Activated naive CD8-positive, alpha-beta T cell treated with anti-CD3 and anti-CD28 coated beads, Interleukin-2, amount 50 U/mL, for 16 hours (primary cell): Measurements from ENCODE around the gene SLC1A7.

ENCODE experiments used
- DNase-seq: peaks from one replicate; pipeline ENCODE4 v3.0.0-alpha.2; 2020; ENCODE audit warnings: low read depth, low spot score

The SLC1A7 gene

DNA sequence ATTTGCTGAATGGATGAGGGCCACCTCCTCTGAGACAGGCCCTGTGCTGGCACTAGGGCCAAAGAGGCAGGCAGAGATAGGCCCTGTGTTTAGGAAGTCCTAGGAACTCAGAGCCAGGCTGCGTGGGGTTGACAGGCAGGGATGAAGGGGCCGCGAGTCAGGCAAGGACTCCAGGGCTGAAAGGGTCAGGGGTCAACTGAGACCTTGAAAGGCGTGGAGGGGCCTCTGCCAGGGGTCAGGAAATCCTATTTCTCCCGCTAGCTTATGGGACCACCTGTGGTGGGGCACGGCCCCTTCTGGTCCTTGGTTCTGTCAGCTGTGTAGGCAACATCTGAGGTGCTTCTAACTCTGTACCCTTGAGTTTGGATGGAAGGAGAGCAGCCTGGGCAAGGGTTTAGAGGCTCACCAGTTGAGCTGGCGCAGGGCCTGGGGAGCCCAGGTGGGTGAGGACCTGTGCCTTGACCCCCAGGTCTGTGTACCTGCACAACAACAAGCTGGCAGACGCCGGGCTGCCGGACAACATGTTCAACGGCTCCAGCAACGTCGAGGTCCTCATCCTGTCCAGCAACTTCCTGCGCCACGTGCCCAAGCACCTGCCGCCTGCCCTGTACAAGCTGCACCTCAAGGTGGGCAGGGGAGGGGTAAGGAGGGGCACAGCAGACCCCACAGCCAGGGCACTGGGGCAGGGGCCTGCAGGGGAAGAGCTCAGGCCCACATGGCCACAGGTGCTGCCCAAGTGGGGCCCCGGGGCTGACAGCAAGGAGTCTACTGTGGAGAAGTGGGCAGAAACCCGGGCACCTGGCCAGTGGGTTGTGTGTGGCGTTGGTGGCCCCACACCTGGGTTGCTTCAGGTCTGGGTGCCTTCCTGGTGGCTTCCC lies 65.5 kb downstream of the SLC1A7 start:
- no peak for DNase-seq

DNA sequence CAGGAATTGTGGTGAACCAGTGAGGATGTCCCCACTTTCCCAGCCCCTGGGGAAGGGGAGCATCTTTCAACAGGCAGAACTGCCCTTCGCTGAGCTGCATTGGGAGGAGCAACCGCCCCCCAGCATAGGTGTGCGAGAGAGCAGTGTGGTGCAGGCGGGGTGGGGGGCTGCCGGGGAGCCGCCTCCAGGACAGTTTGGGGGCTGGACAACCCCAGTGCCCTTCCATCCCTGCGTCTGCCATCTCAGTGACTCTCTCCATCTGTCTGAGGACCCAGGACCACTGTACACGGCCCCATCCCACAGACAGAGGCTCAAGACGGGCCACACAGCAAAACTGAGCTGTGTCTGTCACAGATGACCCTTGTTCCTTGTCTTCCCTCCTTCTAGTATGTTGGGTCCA lies 66.3 kb downstream of the SLC1A7 start:
- DNase-seq, result no peak

DNA sequence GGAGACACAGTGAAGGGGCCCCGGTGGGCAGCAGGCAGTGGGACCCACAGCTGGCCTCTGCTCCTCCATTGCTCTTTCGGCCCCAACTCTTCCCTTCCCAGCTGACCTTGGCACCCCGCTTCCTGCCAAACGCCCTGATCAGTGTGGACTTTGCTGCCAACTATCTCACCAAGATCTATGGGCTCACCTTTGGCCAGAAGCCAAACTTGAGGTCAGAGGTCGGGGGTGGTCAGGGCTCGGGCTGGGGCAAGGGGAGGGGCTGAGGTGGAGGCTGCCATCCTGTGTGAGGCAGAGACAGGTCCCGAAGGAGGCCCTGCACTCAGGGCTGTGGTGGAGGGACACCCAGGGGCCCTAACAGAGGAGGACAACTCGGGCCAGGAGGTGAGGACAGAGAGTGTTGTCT lies 66.7 kb downstream of the SLC1A7 start:
- no peak for DNase-seq

DNA sequence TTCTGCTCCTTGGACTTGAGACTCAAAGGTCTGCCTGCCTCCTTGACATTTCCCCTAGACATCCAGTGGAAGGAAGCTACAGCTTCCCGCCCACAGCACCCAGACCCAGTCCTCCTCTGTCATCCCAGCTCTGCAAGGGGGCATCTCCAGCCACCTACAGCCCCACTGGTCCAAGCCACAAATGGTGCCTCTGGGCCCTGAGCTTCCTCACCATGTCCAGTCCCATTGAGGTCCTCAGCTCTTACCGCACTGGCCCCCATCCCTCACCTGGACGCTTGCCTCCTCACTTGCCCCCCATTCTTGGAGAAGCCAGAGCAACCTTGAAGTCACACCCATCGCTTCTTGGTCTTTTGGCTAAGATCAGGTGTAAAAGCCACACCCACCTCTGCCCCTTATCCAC lies 67.2 kb downstream of the SLC1A7 start:
- DNase-seq, result no peak

DNA sequence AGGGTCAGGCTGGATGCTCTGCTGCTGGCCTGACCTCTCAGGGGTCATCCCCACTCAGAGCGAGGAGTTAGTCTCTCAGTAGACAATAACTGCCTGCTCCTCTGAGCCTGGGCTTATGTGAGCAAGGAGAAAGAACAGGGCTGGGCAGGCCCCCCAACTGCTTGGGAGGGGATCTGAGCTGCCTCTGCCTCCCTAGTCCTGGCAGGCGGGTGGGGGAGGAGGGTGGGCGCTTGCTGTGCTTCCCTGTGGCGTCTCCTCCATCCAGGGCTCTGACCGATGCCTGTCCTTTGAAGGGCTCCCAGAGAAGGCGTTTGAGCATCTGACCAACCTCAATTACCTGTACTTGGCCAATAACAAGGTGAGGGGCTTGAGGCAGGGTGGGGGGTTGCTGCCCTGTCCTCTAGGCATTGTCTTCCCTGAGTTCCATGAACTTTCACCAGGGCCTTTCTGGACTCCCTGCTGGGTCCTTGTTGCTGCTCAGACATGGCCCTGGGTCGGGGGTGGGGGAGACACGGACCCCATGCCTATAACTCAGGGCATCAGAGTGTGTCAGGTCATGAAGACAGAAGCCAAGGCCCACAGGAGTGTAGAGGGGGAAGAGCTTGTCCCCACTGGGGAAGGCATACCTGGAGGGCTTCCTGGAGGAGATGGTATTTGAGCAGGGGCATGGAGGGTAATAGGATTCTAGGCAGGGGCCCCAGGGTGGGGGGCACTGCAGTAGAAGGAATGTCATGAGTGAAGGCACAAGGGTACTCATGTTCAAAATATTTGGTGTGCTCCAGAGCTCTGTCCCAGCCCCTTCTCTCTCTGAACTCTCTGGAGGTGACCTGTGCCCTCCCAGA lies 67.9 kb downstream of the SLC1A7 start:
- DNase-seq, result no peak

DNA sequence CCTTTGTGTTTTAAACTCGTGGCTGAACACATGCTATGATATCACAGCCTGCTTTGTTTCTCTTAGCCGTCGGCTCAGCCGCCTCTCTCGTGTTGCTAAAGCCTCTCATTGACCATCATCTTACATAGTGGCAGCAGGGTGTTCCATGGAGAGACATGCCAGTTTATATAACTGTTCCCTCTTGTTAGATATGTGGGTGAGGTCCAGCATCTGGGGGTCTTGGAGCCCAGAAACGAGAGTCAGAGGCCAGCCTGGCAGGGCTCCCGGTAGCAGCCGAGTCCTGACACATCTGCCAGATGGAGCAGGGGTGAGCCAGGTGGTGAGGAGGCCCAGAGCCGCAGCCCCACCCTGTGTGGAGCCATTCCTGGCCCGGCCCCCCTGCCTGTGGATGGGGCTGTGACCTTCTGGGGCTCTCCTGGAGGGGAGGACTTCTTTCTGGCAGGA lies 68.5 kb downstream of the SLC1A7 start:
- DNase-seq, result no peak

DNA sequence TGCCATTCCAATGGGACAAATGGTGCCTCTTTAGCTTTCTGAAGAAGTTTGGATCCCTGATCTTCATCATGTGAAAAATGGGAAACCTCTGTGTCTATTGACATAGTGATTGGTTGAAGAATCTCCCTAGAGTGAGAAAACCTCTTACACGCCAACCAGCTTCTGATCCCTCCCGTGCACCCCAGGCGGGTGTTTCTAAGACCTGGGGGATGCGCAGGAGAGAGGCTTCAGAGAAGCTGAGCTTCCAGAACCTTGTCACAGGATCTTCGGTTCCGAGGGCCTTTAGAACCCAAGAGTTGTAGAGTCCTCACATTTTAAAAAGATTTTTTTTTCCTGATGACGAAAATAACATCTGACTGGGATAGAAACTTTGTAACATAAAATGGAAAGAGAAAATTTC lies 69.2 kb downstream of the SLC1A7 start:
- no peak for DNase-seq

DNA sequence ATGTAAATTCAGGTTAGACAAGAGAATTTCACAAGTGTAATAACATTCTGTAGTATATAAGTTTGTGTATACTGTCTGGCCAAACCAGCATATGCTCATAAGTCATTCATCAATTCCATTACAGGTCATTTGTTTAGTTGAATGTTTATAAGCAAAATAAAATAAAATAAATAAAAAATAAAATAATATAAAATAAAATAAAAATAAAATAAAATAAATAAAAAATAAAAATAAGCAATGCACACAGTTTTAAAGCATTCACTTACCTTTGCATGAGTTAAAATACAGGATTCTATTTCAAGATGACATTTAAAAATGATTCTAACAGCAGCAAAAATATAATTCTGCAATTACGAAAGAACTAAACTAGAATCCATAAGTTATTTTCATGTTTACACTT lies 70.5 kb downstream of the SLC1A7 start:
- DNase-seq, result no peak

DNA sequence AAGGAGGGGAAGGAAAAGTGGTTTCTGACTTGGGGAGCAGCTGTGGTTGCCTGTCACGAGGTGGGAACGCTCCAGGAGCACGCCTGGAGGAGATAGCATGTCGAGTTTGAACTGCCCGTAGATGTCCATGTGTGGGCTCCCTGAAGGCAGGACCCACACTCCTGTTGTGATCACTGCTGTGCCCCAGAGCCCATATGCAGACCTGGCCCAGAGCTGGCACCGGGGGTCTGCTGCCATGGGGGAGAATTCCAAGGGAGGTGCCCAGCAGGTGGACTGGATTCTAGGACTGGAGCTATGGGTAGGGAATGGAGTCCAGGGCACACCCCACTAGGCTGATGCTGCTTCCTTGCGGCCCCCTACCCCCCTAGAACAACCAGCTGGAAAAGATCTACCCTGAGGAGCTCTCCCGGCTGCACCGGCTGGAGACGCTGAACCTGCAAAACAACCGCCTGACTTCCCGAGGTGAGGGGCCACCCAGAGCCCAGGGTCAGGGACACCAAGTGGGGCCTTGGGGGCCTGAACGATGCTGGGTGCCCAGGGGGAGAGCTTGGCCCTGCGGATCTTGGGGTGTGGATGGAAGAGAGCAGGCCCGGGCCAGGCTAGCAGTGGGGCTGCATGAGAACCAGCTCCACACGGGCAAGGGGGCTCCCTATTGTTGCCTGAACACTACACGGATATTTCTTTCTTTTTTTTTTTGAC lies 71.1 kb downstream of the SLC1A7 start:
- DNase-seq, result no peak

DNA sequence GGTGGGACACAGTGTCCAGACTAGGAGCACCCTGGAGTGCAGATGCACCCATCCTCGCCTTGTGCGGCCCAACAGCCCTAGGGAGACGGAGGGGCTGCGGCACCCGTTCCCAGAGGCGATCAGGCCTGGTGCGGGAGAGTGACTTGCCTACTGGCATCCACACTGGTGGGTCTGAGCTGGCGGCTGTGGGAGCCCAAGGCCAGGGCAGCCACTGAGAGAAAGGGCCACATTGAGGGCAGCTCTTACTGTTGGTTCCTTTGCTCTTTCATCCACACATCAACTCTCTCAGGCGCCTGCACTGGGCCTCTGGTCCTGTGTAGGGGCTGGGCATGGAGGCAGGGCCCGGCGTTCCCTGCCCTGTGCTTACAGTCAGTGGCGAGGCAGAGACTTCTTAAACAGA lies 71.8 kb downstream of the SLC1A7 start:
- DNase-seq, result no peak

DNA sequence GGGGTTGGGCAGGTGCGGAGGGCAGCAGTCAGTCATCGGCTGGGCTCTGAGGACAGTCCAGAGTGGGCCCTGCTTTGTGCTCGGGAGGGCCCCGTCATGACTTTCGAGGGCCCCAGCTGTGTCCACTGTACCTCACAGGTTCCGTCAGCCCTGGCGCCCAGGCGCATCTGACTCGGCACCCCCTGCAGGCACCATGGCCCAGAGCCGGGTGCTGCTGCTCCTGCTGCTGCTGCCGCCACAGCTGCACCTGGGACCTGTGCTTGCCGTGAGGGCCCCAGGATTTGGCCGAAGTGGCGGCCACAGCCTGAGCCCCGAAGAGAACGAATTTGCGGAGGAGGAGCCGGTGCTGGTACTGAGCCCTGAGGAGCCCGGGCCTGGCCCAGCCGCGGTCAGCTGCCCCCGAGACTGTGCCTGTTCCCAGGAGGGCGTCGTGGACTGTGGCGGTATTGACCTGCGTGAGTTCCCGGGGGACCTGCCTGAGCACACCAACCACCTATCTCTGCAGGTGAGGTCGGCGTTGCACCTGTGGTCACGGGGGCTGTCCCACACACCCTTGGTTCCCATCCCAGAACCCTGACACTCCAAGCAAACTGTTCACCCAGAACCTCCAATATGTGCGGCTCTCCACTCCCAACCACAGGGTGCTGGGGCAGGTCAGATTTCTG lies 72.6 kb downstream of the SLC1A7 start:
- no peak for DNase-seq

DNA sequence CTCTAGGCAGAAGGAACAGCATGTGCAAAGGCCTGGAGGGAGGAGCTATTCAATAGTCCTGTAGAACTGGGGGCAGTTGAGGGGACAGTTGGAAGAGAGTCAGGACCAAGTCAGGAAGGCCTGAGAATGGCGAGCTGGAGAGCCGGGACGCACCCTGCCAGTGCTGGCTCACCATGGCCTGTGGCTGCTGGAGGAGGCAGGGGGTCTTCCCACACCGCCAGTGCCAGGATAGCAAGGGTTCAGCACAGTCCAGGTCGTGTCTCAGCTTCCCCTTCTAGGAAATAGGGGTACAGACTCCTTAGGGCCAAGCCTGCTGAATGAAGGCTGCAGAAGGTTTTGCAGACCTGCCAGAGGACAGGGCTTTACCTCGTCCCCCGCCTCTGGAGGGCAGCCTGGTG lies 73.2 kb downstream of the SLC1A7 start:
- DNase-seq, result no peak

DNA sequence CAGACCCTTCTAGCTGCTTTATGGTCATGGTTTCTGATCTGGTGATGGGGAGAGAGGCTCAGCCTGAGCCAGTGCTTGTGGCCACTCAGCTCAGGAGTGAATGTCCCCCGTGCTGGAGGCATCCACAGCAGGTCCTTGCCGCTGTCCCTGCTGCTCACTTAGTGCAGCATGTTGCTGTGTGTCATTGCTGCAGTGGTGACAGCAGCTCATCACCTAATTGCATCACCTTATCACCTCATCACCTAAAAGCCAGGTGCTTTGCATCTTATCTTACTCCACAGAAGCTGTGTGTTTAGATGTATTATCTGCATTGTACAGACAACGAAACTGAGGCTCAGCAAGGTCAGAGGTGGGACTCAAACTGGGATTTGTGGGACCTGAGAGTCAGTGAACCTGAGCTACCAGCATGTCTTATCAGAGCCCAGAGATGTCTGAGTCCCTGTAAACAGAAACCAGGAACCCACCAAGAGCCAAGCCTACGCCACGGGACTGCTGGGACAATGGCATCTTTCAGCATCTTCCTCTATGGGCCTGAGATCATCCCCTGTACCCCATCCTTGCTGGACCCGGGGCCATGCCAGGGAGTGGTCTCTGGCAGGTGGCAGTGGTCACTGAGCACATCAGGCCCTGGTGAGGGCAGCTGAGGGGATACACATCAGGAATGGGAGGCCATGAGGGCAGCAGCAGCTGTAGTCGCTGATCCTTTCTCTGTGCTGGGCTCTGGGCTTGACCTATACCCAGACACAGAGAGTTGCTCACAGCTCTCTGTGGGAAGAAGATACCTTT lies 73.9 kb downstream of the SLC1A7 start:
- no peak for DNase-seq

DNA sequence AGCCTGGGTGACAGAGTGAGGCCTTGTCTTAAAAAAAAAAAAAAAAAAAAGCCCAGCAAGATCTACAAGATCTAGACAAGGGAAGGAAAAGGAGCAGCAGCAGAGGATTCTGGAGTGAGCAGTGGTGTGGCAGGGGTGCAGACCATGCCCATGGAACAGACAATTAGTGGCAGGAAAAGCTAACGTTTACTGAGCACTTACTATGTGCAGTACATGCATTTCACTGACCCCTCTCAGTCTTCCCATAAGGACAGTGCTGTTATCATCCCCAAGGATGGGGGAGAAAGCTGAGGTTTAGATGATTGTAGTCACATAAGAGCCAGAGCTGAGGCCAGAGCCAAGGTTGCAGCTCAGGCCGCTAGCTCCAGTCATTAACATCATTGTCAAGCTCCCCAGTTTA lies 74.6 kb downstream of the SLC1A7 start:
- DNase-seq, result no peak

DNA sequence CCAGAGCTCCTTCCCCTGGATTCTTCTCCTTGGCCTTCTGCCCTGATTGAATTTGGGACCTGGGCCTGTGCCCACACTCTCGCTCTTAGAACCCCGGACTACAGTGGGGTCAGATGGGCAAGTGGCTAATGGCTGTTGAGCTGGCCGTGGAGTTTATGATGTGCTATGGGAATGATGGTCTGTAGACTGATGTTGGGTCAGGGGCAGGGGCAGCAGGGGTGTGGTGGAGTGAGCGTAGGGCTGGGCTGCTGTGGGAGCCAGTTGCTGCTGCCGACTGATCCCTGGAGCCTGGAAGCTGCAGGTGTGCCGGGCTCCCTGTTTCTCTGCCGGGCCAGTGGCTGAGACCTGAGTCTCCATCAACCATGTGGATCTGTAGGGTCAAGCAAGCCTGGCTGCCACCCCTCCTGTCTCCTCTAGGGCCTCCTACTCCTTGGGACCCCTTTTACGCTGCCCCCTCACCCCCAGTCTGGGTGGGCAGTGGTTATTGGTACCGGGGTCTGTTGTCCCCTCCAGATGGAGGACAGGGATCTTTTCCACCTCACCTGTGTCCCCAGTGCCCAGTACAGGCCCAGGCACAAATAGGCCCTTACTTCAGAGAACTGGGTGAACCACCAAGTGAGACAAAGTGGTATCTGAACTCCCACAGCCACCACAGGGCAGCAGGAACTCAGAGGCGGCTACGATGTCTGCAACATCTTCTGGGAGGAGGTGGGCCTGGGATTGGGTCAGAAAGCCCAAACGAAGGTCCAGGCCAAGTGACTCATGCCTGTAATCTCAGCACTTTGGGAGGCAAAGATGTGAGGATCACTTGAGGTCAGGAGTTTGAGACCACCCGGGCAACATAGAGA lies 75.3 kb downstream of the SLC1A7 start:
- DNase-seq, result no peak

DNA sequence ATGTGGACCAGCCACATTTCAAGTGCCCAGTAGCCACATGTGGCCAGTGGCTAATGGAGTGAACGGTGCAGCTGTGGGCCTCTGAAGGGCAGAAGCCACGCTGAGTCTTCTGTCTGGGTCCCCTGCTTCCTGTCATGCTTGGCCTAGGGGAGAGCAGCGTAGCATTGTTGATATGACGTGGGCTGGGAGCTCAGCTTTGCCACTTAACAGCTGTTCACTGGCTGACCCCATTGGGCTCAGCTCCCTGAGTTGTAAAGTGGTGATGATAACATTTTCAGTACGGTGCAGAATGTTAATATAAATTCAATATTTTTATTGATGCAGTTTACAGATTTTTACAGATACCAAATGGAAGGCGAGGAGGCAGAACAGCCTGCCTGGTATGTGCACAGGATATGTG lies 76.0 kb downstream of the SLC1A7 start:
- no peak for DNase-seq

DNA sequence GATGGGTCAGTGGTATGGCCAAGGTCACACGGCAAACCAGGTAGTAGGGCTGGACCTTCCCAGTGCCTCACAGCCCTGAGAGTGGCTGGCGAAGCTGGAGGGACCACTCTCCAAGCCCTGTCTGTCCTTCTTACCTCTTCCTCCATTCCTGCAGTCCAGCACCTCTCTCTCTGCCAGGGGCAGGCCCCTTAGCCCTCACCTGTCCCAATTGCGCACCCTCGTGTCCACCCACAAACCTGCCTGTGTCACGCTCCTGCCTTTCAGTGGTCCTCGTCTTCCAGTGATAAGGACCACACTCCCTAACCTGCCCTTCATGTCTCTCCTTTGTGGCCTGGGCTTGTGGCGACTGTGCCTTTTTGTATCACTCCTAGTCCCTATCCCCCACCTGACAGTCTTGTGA lies 77.0 kb downstream of the SLC1A7 start:
- no peak for DNase-seq

DNA sequence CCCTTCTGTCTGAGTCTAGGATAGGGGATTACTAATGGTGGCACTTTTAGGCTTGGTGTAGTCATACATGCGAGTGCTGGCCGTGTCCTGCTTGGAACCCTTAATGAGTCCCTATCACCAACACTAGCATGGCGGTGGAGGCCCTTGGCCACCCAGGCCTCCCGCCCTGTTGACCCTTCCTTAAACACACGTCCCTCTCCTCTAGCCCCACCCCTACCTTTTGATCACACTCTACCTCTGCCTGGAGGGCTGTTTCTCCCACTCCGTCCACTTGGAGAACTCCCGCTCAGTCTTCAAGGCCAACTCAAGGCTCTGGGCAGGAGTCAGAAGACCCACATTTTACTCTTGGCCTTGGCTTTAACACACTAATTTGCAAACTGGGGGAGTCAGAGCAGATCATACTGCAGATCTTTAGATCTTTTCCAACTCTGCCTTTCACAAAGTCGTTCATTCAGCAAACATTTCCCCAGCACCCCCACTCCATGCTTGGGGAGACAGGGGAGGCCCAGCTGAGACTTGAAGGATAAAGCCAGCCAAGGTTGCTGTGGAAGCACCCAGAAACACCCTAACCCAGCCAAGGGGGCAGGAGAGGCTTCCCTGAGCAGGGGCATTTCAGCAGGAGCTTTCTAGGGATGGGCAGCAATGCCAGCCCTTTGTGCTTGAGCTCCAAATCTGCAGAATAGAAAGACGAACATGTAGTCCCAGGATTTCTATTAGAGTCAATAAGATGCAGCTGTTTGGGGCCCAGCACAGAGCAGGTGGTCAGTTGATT lies 78.5 kb downstream of the SLC1A7 start:
- DNase-seq, result no peak
